Frontal cortex (tissue), 4 donors: ENCODE results near the gene QKI. TPM values are rescaled to one million over a fixed set of nuclear protein-coding genes. Genes with fewer than 3 reads are reported as not detected.

Experiments
- DNase-seq, 2 donors: peaks; one replicate each; pipeline ENCODE4 v3.0.0; 2012; ENCODE audit warnings: low spot score in 2 of 2
- FAIRE-seq: peaks from 2 replicates; lab custom pipeline; 2012; peaks lifted over from hg19 to GRCh38; lab: Jason Lieb, UNC
- total RNA-seq: library from RNA; depleted of rRNA; stranded (reverse); fragments of >200 nt; gene quantifications from one replicate; pipeline ENCODE4 v1.2.3, GENCODE V29; 2014
- donor health status: control.
- donor health status: control.
- donor health status: control.

The QKI gene
- total RNA-seq, 1 donor from 2014 or later, result 218 TPM

DNA sequence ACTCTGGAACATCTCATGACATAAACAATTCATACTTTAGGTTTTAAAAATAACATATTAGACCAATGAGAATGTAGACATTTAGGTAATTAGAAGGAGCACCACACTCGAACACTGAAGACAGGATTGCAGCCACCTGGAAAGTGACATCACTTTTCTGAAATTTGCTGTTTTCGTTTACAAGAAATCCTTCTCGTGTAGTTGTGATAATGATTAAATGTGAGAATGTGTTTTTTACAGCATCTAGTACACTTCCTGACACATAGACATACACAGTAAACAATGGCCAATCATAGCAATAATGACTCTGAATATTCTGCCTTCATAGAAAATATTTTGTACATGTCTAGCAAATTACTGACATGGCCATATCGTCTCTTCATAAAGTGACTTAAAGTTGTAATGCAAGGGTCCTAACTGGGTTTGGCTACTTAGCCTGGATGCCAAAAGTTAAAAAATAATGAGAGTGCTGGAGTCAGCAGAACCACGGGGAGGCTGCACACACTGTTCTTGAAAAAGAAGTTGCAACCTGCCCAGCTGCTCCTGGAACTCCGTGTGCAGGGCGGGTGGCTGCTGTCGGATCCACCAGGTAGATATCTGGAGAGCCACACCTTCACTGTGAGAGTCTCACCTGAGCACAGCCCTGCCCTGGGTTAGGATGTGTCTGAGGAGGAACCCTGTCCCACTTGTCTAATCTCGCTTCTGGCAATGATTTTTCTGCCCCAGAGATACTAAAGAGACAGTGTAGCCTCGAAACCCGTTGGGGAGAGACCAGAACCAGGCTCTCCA, 212.9 kb downstream of the QKI start:
- no peak for FAIRE-seq
- no peak for DNase-seq
